Activated T-helper 2 cell treated with anti-CD3 and anti-CD28 coated beads, Interferon-gamma antibody, Interleukin-2, Interleukin-4, amounts not matched to agents 10 μg/mL and 5 μg/mL and 100 μg/mL, durations not matched to agents 14 hours and 24 hours and 36 hours (primary cell): Measurements from ENCODE around the gene DDX31. TPM values are rescaled to one million over a fixed set of nuclear protein-coding genes. Genes with fewer than 3 reads are reported as not detected.

ENCODE experiments used
- DNase-seq: peaks from one replicate; pipeline ENCODE4 v3.0.0; 2021; ENCODE audit warnings: low spot score
- H3K27ac Mint-ChIP-seq: one replicate; pipeline ENCODE4 v1.8.0; 2021; ENCODE audit warnings: mixed read lengths
- H3K27me3 Mint-ChIP-seq: one replicate; pipeline ENCODE4 v1.8.0; 2021; ENCODE audit warnings: low read depth, mixed read lengths
- H3K36me3 Mint-ChIP-seq: one replicate; pipeline ENCODE4 v1.8.0; 2021; ENCODE audit warnings: low read depth, mixed read lengths
- H3K4me1 Mint-ChIP-seq: one replicate; pipeline ENCODE4 v1.8.0; 2021; ENCODE audit warnings: low read depth, mixed read lengths
- H3K4me3 Mint-ChIP-seq: one replicate; pipeline ENCODE4 v1.8.0; 2021; ENCODE audit warnings: low read depth, mild to moderate bottlenecking, moderate library complexity, mixed read lengths
- H3K9me3 Mint-ChIP-seq: one replicate; pipeline ENCODE4 v1.8.0; 2021; ENCODE audit warnings: mixed read lengths
- intact Hi-C: fragments of 100-400 bp; cut with micrococcal nuclease; formaldehyde crosslinking; loops from one replicate; pipeline ENCODE4 v1.15.1; 2023
- total RNA-seq: library from RNA; stranded (reverse); gene quantifications from 2 replicates; pipeline ENCODE4 v1.2.3, GENCODE V29; 2022

The DDX31 gene
- total RNA-seq, 1 donor from 2014 or later, result 25.7 TPM

DNA sequence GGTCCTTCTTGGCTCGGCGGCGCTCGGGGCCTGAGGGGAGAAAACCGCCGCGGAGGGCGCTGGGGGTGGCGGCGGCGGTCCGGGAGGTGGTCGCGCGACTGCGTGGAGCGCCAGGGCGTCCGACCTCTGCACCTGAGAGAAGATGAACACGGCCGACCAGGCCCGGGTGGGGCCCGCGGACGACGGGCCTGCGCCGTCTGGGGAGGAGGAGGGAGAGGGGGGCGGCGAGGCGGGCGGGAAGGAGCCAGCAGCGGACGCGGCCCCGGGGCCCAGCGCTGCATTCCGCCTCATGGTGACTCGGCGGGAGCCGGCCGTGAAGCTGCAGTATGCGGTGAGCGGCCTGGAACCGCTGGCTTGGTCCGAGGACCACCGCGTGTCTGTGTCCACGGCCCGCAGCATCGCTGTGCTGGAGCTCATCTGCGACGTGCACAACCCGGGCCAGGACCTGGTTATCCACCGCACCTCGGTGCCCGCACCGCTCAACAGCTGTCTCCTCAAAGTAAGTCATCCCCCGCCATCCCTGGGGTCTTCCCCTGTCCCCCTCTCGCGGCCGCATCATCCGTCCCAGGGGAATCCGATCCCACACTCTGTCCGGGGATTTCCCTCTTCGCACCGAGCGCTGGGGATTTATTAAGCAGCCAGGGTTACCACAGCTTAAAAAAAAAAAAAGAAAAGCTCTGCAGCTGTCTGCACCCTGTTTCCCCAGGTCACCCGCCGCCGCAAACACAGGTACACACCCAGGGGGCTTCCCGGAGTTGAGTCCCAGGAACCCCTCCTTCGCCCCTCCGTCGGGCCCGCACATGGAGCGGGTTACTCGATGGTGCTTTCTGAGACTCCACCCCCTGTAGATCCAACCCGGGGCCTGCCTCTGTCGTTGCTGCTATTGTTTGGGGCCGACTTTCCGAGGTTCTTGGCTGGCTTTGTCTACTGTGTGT lies 941 bp upstream of the DDX31 start, which contains the start of gene GTF3C4:
GTF3C4 (plus strand) TSS at position 8 of the 935 bp plus-strand sequence; CDS start at position 143, 135 bp downstream.
- H3K27me3 Mint-ChIP-seq, result no peaks in the 10 kb centered on the region
- H3K4me3 Mint-ChIP-seq, result peak within 1 kb of the TSS; percentile 93
- no peaks in the 10 kb centered on the region for H3K9me3 Mint-ChIP-seq
- peaks cover 33% of the 10 kb centered on the region for H3K4me1 Mint-ChIP-seq
- peak within 1 kb of the TSS; percentile 83 for H3K27ac Mint-ChIP-seq
- intact Hi-C loops, result loop anchor here (2.0 to 5.0 kb wide), 2 partner anchors 208 to 263 kb away; partner anchors contain the start of genes AK8, SPACA9 and TTF1
- peak; percentile 81 for DNase-seq
- H3K36me3 Mint-ChIP-seq, result peaks cover 45% of the 10 kb centered on the region

DNA sequence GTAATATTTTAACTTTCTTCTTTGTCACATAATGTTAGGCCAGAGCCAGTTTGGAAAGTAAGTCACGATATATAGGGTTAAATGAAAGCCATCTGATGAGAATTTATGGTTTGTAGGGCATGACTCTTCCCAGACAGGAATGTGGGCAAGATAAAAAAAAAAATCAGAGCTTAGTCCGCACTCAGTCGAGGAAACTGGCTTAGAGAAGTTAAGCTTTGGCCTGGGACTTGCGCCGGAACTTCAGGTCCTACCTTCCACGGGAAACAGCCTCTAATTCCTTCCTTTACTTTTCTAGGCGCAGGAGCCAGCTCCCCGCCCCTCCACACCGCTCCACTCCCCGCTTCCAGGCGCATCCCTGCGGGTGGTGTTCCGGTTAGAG lies 475 bp downstream of the DDX31 start:
- Mint-ChIP-seq H3K36me3 (peaks cover 41% of the 10 kb centered on the region), H3K4me3 (peak overlapping the region; percentile 93), H3K4me1 (peaks cover 30% of the 10 kb centered on the region), H3K9me3 (no peaks in the 10 kb centered on the region), H3K27me3 (no peaks in the 10 kb centered on the region), H3K27ac (peak overlapping the region; percentile 83)
- no peak for DNase-seq
- intact Hi-C loops, result no loop called here

- intact Hi-C loops, result no loop called here
- Mint-ChIP-seq H3K4me1 (peaks cover 7% of the 10 kb centered on the region), H3K4me3 (no peak overlapping the region), H3K27me3 (no peaks in the 10 kb centered on the region), H3K27ac (no peak overlapping the region), H3K9me3 (no peaks in the 10 kb centered on the region), H3K36me3 (peaks cover 28% of the 10 kb centered on the region)
- DNase-seq, result no peak
Observed at GRCh38 chr9:132663851-132664250, 5.9 kb downstream of the DDX31 start.

DNA sequence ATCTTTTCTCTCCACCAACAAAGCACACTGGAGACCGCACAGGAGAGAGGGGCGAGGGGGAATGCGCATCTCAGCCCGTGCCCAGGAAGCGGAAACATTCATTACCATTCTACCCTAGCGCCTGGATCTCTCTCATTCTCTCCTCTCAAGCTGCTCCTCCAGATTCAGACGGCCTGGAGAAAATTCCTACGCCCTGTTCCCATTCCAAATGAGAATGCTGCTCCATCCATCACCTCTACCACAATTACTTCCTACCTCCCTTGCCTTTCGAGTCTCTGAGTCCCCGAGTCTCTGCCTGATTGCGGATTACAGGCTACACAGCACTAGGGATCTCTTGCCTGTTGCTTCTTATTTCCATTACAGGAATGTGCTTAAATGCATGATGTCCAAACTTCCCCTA lies 6.7 kb downstream of the DDX31 start:
- Mint-ChIP-seq H3K27me3 (no peaks in the 10 kb centered on the region), H3K4me3 (no peak overlapping the region), H3K36me3 (peaks cover 30% of the 10 kb centered on the region), H3K4me1 (peaks cover 4% of the 10 kb centered on the region), H3K27ac (no peak overlapping the region), H3K9me3 (no peaks in the 10 kb centered on the region)
- intact Hi-C loops, result no loop called here
- DNase-seq, result no peak

DNA sequence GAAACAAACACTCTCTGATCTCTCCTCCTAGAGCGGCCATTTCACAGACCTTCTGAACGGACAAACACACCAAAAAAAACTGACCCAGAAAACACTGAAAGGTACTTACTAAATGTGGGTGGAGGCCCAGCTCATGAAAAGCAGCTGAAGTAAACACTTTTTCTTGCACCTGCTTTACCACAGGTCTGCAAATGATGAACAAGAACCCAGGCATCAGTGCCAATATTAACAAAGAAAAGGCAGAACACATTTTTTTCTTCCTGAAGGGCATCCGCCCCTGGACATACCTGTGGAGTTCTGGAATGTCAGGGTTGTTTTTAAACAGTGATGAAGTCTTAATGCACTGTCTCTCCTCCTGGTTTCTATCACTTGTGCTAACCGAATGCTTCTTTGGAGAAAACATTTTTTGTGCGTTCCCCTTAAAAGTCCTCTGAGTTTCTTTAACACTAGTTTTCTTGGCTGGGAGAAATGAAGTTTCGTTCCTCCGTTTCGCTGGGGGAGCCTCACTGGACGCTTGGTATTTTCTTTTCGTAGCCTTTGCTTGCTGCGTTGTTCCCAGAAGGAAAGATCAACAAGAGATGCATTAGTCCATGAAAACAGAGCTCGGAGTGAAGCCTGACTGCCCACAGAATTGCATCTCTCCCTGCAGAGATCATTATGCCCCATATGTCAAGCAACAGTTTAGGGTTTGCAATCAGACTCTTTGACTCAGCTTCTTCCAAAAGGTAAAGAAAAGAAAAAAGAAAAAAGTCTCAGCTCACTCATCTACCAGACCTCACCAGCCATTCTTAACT lies 7.4 kb downstream of the DDX31 start:
- Mint-ChIP-seq H3K9me3 (no peaks in the 10 kb centered on the region), H3K36me3 (peaks cover 28% of the 10 kb centered on the region), H3K4me1 (no peaks in the 10 kb centered on the region), H3K27ac (no peak overlapping the region), H3K27me3 (no peaks in the 10 kb centered on the region), H3K4me3 (no peak overlapping the region)
- no peak for DNase-seq
- intact Hi-C loops, result no loop called here

- no peaks in the 10 kb centered on the region for H3K27me3 Mint-ChIP-seq
- no peak for DNase-seq
- intact Hi-C loops, result no loop called here
- H3K9me3 Mint-ChIP-seq, result no peaks in the 10 kb centered on the region
- H3K4me3 Mint-ChIP-seq, result no peak overlapping the region
- H3K4me1 Mint-ChIP-seq, result peaks cover 2% of the 10 kb centered on the region
- H3K27ac Mint-ChIP-seq, result no peak overlapping the region
- H3K36me3 Mint-ChIP-seq, result peaks cover 43% of the 10 kb centered on the region
Observed at GRCh38 chr9:132656299-132656698, 13.5 kb downstream of the DDX31 start.

GRCh38 chr9:132651259-132651658 lies 18.5 kb downstream of the DDX31 start:
- DNase-seq, result no peak
- peaks cover 7% of the 10 kb centered on the region for H3K4me1 Mint-ChIP-seq
- no peak overlapping the region for H3K4me3 Mint-ChIP-seq
- no peaks in the 10 kb centered on the region for H3K9me3 Mint-ChIP-seq
- H3K27me3 Mint-ChIP-seq, result no peaks in the 10 kb centered on the region
- intact Hi-C loops, result no loop called here
- H3K36me3 Mint-ChIP-seq, result peaks cover 55% of the 10 kb centered on the region
- H3K27ac Mint-ChIP-seq, result no peak overlapping the region

DNA sequence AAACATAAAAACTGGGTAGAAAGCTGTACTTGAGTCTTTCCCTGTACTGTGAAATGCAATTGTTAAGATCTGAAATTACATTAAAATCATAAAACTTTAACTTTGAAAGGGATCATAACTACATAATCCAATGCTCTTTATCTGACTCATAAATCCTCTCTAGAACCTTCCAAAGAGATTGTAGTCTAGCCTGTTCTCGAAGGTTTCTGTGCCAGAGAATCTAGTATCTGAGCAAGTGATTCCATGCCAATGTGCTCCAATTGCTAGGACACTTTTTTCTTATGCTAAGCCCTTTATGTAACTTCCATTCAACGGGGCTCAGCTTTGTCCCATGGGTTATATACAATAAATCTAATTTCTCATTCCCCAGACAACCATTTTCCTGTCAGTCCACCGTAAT lies 21.1 kb downstream of the DDX31 start:
- Mint-ChIP-seq H3K36me3 (peaks cover 71% of the 10 kb centered on the region), H3K4me1 (peaks cover 5% of the 10 kb centered on the region), H3K27ac (no peak overlapping the region), H3K9me3 (no peaks in the 10 kb centered on the region), H3K4me3 (no peak overlapping the region), H3K27me3 (no peaks in the 10 kb centered on the region)
- no peak for DNase-seq
- intact Hi-C loops, result no loop called here

DNA sequence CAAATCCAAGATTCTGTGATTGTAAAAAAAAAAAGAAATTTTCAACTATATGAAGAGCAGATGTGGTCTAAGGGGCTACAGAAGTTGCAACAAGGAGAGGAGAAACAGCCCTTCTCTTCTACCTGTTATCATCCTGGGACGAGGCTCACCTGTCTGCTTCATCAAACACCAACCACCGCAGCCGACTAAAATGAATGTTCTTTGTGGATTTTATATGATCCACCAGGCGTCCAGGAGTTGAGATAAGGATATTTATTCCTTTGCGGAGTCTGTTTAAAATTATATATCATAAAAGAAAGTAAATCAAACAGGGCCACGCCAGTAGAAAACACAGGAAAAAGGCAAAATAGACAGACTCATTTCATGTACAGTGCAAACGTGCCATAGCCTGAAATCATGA lies 21.5 kb downstream of the DDX31 start:
- Mint-ChIP-seq H3K9me3 (no peaks in the 10 kb centered on the region), H3K27me3 (no peaks in the 10 kb centered on the region), H3K4me1 (peaks cover 5% of the 10 kb centered on the region), H3K27ac (no peak overlapping the region), H3K36me3 (peaks cover 75% of the 10 kb centered on the region), H3K4me3 (no peak overlapping the region)
- no peak for DNase-seq
- intact Hi-C loops, result no loop called here

- peak overlapping the region; percentile 11 for H3K27ac Mint-ChIP-seq
- H3K4me1 Mint-ChIP-seq, result peaks cover 5% of the 10 kb centered on the region
- H3K4me3 Mint-ChIP-seq, result no peak overlapping the region
- DNase-seq, result no peak
- H3K36me3 Mint-ChIP-seq, result peaks cover 79% of the 10 kb centered on the region
- no peaks in the 10 kb centered on the region for H3K9me3 Mint-ChIP-seq
- no peaks in the 10 kb centered on the region for H3K27me3 Mint-ChIP-seq
- intact Hi-C loops, result no loop called here
Observed at GRCh38 chr9:132647806-132648205, 22.0 kb downstream of the DDX31 start.

GRCh38 chr9:132647355-132647754 lies 22.4 kb downstream of the DDX31 start:
- Mint-ChIP-seq H3K27me3 (no peaks in the 10 kb centered on the region), H3K4me3 (no peak overlapping the region), H3K27ac (peak overlapping the region; percentile 11), H3K9me3 (no peaks in the 10 kb centered on the region), H3K4me1 (peaks cover 5% of the 10 kb centered on the region), H3K36me3 (peaks cover 76% of the 10 kb centered on the region)
- no peak for DNase-seq
- intact Hi-C loops, result no loop called here

- Mint-ChIP-seq H3K27ac (no peak overlapping the region), H3K36me3 (peaks cover 81% of the 10 kb centered on the region), H3K27me3 (no peaks in the 10 kb centered on the region), H3K9me3 (no peaks in the 10 kb centered on the region), H3K4me1 (peaks cover 5% of the 10 kb centered on the region), H3K4me3 (no peak overlapping the region)
- DNase-seq, result no peak
- intact Hi-C loops, result no loop called here
Observed at GRCh38 chr9:132646726-132647125, 23.1 kb downstream of the DDX31 start.

GRCh38 chr9:132645711-132646110 lies 24.1 kb downstream of the DDX31 start:
- intact Hi-C loops, result no loop called here
- H3K36me3 Mint-ChIP-seq, result peaks cover 83% of the 10 kb centered on the region
- H3K4me3 Mint-ChIP-seq, result no peak overlapping the region
- no peak overlapping the region for H3K27ac Mint-ChIP-seq
- H3K4me1 Mint-ChIP-seq, result peaks cover 5% of the 10 kb centered on the region
- no peak for DNase-seq
- H3K9me3 Mint-ChIP-seq, result no peaks in the 10 kb centered on the region
- no peaks in the 10 kb centered on the region for H3K27me3 Mint-ChIP-seq
